Peyer's patch (tissue), 4 donors: ENCODE data around the gene OPCML.

ENCODE experiments used
- POLR2A ChIP-seq, 2 donors: fragments of 450-650 bp; IDR thresholded peaks; one replicate each; pipeline ENCODE4 v1.5.1; 2017; ENCODE audit warnings: antibody characterized with exemption in 2 of 2, mild to moderate bottlenecking in 2 of 2, moderate library complexity in 2 of 2
- TF ChIP-seq, protein P1 (sequence below), 6 experiments: fragments of 450-650 bp in 4 of 6; fragments of 200-600 bp in 2 of 6; sonication (generic) in 1 of 6; IDR thresholded peaks; one replicate each; pipeline ENCODE4 v1.5.1; 2017 to 2019; ENCODE audit warnings: antibody characterized with exemption in 6 of 6, mild to moderate bottlenecking in 3 of 6, moderate library complexity in 1 of 6

DNA sequence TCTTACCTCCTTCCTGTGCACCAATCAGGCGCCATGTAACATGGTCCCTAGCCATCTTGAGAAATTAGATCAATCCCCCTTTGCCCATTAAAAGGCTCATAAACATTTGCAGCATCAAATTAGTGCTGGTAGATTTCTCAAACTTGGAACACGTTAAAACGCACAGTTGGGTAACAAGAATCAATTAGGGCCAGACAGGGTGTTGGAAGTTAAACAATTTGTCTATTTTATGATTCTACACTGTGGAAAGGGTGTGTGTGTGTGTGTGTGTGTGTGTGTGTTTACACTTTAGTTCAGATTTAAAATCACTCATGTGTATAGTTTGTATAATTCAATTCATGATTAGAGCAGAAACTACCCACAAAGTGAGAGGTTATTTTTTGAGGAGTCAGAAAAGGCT is 682.0 kb downstream of the OPCML start:
- no peak for TF ChIP-seq POLR2A (IDR thresholded peaks at IDR 0.05)
- TF ChIP-seq, protein P1, sequence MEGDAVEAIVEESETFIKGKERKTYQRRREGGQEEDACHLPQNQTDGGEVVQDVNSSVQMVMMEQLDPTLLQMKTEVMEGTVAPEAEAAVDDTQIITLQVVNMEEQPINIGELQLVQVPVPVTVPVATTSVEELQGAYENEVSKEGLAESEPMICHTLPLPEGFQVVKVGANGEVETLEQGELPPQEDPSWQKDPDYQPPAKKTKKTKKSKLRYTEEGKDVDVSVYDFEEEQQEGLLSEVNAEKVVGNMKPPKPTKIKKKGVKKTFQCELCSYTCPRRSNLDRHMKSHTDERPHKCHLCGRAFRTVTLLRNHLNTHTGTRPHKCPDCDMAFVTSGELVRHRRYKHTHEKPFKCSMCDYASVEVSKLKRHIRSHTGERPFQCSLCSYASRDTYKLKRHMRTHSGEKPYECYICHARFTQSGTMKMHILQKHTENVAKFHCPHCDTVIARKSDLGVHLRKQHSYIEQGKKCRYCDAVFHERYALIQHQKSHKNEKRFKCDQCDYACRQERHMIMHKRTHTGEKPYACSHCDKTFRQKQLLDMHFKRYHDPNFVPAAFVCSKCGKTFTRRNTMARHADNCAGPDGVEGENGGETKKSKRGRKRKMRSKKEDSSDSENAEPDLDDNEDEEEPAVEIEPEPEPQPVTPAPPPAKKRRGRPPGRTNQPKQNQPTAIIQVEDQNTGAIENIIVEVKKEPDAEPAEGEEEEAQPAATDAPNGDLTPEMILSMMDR (IDR thresholded peaks at IDR 0.05) = no peak
